Activated naive CD4-positive, alpha-beta T cell treated with anti-CD3 and anti-CD28 coated beads for 36 hours (primary cell): Measurements from ENCODE around the gene ARID3A. TPM values are rescaled to one million over a fixed set of nuclear protein-coding genes. Genes with fewer than 3 reads are reported as not detected.
A peak's percentile ranks its signal among the peaks of the same experiment; 100 is the strongest.
"Not testable (repeated sequence)": the region's sequence is repeated elsewhere in the genome, so short reads cannot be mapped to it uniquely, and the experiment has no call there.

ENCODE experiments used
- CTCF ChIA-PET: fragments of 350-600 bp; sonication (Branson Sonifier 250); formaldehyde crosslinking; loops from one replicate; lab custom pipeline; 2021; ENCODE audit warnings: antibody characterized with exemption; lab: Charles Lee
- DNase-seq: peaks from one replicate; pipeline ENCODE4 v3.0.0-alpha.2; 2020
- H3K27ac Mint-ChIP-seq: one replicate; pipeline ENCODE4 v1.8.0; 2021; ENCODE audit warnings: mild to moderate bottlenecking, mixed read lengths
- H3K27me3 Mint-ChIP-seq: one replicate; pipeline ENCODE4 v1.8.0; 2021; ENCODE audit warnings: low read depth, mixed read lengths
- H3K36me3 Mint-ChIP-seq: one replicate; pipeline ENCODE4 v1.8.0; 2021; ENCODE audit warnings: low read depth, mixed read lengths
- H3K4me1 Mint-ChIP-seq: one replicate; pipeline ENCODE4 v1.8.0; 2021; ENCODE audit warnings: low read depth, mixed read lengths
- H3K4me3 Mint-ChIP-seq: one replicate; pipeline ENCODE4 v1.8.0; 2021; ENCODE audit warnings: mild to moderate bottlenecking, moderate library complexity, mixed read lengths
- H3K9me3 Mint-ChIP-seq: one replicate; pipeline ENCODE4 v1.8.0; 2021; ENCODE audit warnings: mixed read lengths
- intact Hi-C: fragments of 100-400 bp; cut with micrococcal nuclease; formaldehyde crosslinking; loops from one replicate; pipeline ENCODE4 v1.15.1; 2023
- total RNA-seq, 2 experiments: library from RNA; stranded (reverse); gene quantifications; one replicate each; pipeline ENCODE4 v1.2.3, GENCODE V29; 2021

ARID3A gene
- total RNA-seq, 2 experiments from 2014 or later: 23.1 to 28.4 TPM

DNA sequence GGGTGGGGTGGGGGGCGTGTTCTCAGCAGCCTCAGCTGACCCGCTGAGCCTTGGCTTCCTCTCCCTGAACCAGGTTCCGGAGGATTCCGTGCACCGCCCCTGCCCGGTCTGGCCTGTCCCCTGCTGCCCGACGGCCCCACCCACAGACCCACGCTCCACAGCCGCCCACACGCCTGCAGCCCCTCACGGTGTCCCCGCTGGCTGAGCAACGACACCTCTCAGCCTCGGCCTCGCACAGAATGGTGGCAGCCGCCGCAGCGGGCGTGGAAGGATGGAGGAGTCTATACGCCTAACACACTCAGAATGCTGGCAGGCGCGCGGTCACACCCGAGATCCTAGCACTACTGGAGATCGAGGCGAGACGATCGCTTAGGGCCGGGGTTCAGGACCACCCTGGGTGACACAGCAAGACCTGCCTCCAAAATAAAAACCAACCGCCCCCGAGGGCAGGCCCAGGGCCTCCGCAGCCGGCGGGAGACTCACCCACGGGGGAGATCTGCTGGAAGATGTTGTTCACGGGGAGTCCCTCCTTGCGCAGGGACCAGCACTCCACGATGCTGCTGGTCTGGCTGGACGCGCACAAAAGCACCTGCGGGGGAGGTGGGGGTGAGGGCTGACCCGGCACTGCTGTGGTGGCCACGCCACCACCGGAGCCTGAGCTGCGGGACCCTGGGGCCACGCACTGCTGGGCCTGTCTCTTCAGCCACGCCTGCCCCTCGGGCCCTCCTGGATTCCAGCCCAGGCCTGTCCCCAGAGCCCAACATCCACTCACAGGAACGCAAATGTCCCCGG, 41.2 kb upstream of the ARID3A start:
- CTCF ChIA-PET: no interaction called here
- Mint-ChIP-seq H3K36me3 (peaks cover 14% of the 10 kb centered on the region), H3K27me3 (no peaks in the 10 kb centered on the region), H3K4me3 (no peak overlapping the region), H3K4me1 (no peaks in the 10 kb centered on the region), H3K9me3 (no peaks in the 10 kb centered on the region), H3K27ac (no peak overlapping the region)
- DNase-seq: no peak
- intact Hi-C loops: no loop called here

GRCh38 chr19:885536-886224, 40.2 kb upstream of the ARID3A start:
- Mint-ChIP-seq H3K9me3 (no peaks in the 10 kb centered on the region), H3K27me3 (no peaks in the 10 kb centered on the region), H3K36me3 (peaks cover 13% of the 10 kb centered on the region), H3K27ac (no peak overlapping the region), H3K4me1 (no peaks in the 10 kb centered on the region), H3K4me3 (no peak overlapping the region)
- no peak for DNase-seq
- intact Hi-C loops: no loop called here
- CTCF ChIA-PET: no interaction called here

- no peak for DNase-seq
- Mint-ChIP-seq H3K27ac (no peak overlapping the region), H3K36me3 (peaks cover 11% of the 10 kb centered on the region), H3K9me3 (no peaks in the 10 kb centered on the region), H3K4me3 (no peak overlapping the region), H3K4me1 (peaks cover 5% of the 10 kb centered on the region), H3K27me3 (no peaks in the 10 kb centered on the region)
- intact Hi-C loops: no loop called here
- CTCF ChIA-PET: no interaction called here
Measured at GRCh38 chr19:887072-887471, 38.8 kb upstream of the ARID3A start.

GRCh38 chr19:887599-887998, 38.2 kb upstream of the ARID3A start:
- Mint-ChIP-seq H3K27me3 (no peaks in the 10 kb centered on the region), H3K36me3 (peaks cover 7% of the 10 kb centered on the region), H3K9me3 (no peaks in the 10 kb centered on the region), H3K4me1 (peaks cover 5% of the 10 kb centered on the region), H3K27ac (no peak overlapping the region), H3K4me3 (no peak overlapping the region)
- CTCF ChIA-PET: no interaction called here
- DNase-seq: no peak
- intact Hi-C loops: no loop called here

DNA sequence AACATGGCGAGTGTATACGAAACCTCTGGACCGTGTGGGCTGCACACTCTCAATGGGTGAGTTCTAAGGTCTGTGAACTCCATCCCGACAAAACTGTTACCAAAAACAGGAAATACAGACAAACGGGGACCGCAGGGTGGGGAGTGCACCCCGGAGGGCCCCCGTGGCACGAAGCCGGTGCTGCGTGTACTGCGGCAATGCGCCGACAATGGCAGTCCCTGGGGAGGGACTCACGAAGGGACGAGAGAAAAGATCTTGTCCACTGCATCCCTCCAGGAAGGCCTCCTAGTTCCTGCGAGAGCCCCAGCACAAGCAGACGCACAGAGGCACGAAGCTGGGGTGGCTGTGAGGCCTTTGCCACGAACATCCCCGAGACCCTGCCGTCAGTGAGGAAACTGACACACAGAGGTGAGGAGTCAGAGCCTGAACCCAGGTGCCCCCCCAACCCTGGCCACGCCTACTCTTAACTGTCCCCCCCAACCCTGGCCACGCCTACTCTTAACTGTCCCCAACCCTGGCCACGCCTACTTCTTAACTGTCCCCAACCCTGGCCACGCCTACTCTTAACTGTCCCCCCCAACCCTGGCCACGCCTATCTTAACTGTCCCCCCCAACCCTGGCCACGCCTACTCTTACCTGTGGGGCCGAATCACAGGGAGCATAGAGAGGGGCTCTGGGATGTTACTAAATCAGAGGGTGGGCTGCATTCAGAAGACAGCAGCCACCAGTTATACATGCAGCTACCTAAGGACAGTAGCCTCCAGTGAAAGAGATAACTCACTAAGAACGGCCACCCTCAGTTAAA, 37.1 kb upstream of the ARID3A start:
- H3K27ac Mint-ChIP-seq: no peak overlapping the region
- H3K4me1 Mint-ChIP-seq: peaks cover 12% of the 10 kb centered on the region
- no peaks in the 10 kb centered on the region for H3K27me3 Mint-ChIP-seq
- CTCF ChIA-PET: no interaction called here
- no peaks in the 10 kb centered on the region for H3K9me3 Mint-ChIP-seq
- intact Hi-C loops: no loop called here
- H3K36me3 Mint-ChIP-seq: peaks cover 8% of the 10 kb centered on the region
- DNase-seq: no peak
- H3K4me3 Mint-ChIP-seq: no peak overlapping the region

GRCh38 chr19:889662-890295, 36.1 kb upstream of the ARID3A start:
- Mint-ChIP-seq H3K36me3 (peaks cover 6% of the 10 kb centered on the region), H3K9me3 (no peaks in the 10 kb centered on the region), H3K27ac (no peak overlapping the region), H3K27me3 (no peaks in the 10 kb centered on the region), H3K4me1 (peaks cover 12% of the 10 kb centered on the region), H3K4me3 (no peak overlapping the region)
- CTCF ChIA-PET: no interaction called here
- no peak for DNase-seq
- intact Hi-C loops: no loop called here

- peak overlapping the region; percentile 61 for H3K27ac Mint-ChIP-seq
- peak overlapping the region; percentile 63 for H3K4me3 Mint-ChIP-seq
- no peaks in the 10 kb centered on the region for H3K9me3 Mint-ChIP-seq
- no peaks in the 10 kb centered on the region for H3K27me3 Mint-ChIP-seq
- H3K36me3 Mint-ChIP-seq: peaks cover 5% of the 10 kb centered on the region
- H3K4me1 Mint-ChIP-seq: peaks cover 14% of the 10 kb centered on the region
- no peak for DNase-seq
- CTCF ChIA-PET: no interaction called here
- intact Hi-C loops: no loop called here
Measured at GRCh38 chr19:890831-891230, 35.0 kb upstream of the ARID3A start.

- H3K36me3 Mint-ChIP-seq, intact Hi-C loops, H3K27me3 Mint-ChIP-seq, DNase-seq, CTCF ChIA-PET, H3K9me3 Mint-ChIP-seq: not testable (repeated sequence)
- H3K4me1 Mint-ChIP-seq: peaks cover 14% of the 10 kb centered on the region
- H3K4me3 Mint-ChIP-seq: peak overlapping the region; percentile 78
- H3K27ac Mint-ChIP-seq: peak overlapping the region; percentile 79
Measured at GRCh38 chr19:891421-892200, 34.2 kb upstream of the ARID3A start.

GRCh38 chr19:892243-892893, 33.5 kb upstream of the ARID3A start:
- H3K36me3 Mint-ChIP-seq: peaks cover 13% of the 10 kb centered on the region
- CTCF ChIA-PET: interaction anchor here (0.6 to 1.1 kb wide), 3 partner anchors 29 to 139 kb away, joined by 3 to 5 read pairs (median 3); partner anchors contain the start of gene WDR18
- no peaks in the 10 kb centered on the region for H3K9me3 Mint-ChIP-seq
- peak overlapping the region; percentile 79 for H3K27ac Mint-ChIP-seq
- intact Hi-C loops: no loop called here
- H3K4me3 Mint-ChIP-seq: peak overlapping the region; percentile 78
- H3K4me1 Mint-ChIP-seq: peaks cover 14% of the 10 kb centered on the region
- no peaks in the 10 kb centered on the region for H3K27me3 Mint-ChIP-seq
- DNase-seq: peak; percentile 37

- Mint-ChIP-seq H3K4me1 (peaks cover 14% of the 10 kb centered on the region), H3K27me3 (no peaks in the 10 kb centered on the region), H3K9me3 (no peaks in the 10 kb centered on the region), H3K4me3 (peak within 1 kb of the TSS; percentile 82), H3K36me3 (peaks cover 15% of the 10 kb centered on the region), H3K27ac (peak within 1 kb of the TSS; percentile 98)
- DNase-seq: peak; percentile 94
- CTCF ChIA-PET: interaction anchor here (0.6 to 1.1 kb wide), 5 partner anchors 13 to 255 kb away, joined by 3 to 5 read pairs (median 3); partner anchors contain the start of gene WDR18
- intact Hi-C loops: loop anchor here (1.0 kb wide), 2 partner anchors 16 to 20 kb away; partner anchors contain the start of gene R3HDM4
Measured at GRCh38 chr19:892894-893689, 32.7 kb upstream of the ARID3A start, which contains the start of the genes MED16 and RNU6-9. Gene MED16, minus strand, starts transcription at chr19:893187. Its CDS starts 2,056 bp downstream, at chr19:891131. Gene RNU6-9, plus strand, starts transcription at chr19:893484.
